ENCODE data around the gene LIPT2.
A peak's percentile ranks its signal among the peaks of the same experiment; 100 is the strongest.

The LIPT2 gene

DNA sequence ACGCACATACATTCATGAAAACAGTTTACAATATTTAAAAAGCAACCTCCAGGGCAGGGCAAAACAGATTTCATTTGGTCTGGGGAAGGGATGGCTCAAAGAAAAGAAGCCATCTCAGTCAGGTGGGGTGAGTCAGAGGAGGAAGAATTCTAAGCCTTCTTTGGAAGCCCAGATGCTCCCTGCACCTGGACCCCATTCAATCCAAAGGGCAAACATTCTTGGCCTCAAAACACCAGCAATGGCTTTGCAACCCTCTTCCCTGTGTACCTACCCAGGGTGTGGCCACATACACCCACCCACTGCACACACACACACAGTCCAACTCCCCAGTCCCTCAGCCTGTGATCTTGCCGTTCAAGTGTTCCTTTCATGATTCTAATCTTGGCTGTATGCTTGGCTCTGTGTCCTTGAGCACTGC, 28.2 kb downstream of the LIPT2 start:
- DNase-seq (ENCODE audit: low spot score) = no peak

DNA sequence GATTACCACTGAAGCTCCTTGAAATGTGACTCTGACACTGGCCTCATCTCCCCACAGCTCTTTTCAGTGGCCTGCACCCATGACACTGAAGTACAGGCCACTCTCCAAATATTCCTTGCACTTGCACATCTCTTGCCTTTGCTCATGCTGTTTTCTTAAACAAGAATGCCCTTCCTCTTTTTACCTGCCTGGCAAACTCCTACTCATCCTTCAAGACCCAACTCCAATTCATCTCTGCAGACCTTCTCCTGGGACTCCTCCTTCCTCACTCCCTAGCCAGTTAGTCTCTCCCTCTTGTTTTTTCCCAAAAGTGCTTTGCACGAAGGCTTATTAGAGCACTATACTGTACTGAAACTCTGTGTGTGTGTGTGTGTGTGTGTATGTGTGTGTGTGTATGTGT, 28.8 kb downstream of the LIPT2 start:
- peak; percentile 17 for DNase-seq (ENCODE audit: low spot score)

DNA sequence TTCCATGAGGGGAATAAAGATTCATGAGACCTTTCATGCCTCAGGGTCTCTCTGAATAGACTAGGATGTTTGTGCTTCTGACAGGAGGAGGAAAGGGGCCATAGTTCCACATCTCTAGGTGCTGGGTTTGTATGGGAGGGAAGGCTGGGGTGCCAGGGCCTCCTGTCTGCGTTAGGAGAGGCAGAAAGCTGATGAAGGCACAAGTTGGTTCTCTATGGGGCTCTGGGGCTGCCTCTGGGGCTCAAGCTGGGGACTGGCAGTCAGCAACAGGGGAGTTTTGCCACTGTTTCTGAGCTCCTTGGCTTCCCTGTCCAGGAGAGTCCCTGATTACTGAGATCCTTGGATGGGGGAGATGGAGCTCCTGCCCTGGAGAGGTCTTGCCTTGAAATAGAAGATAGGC, 30.3 kb downstream of the LIPT2 start:
- DNase-seq (ENCODE audit: low spot score) = peak; percentile 34

DNA sequence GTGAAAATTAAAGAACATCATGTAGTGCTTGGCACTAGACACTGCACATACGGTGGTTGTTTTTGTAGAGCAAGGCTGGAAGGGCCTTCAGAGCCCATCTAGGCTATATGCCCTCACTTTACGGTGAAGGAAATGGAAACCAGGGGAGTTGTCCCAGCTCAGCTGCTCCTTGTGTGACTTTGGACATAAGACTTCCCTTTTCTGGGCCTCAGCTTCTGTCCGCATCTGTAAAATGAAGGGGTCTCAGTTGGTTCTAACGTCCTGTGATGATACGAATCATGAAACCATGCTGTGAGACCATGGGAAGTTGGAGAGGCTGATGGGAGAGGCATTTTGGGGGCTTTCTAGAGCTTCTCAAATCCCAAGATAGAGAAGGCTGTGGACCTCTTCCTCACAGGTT, 30.9 kb downstream of the LIPT2 start:
- no peak for DNase-seq (ENCODE audit: low spot score)

DNA sequence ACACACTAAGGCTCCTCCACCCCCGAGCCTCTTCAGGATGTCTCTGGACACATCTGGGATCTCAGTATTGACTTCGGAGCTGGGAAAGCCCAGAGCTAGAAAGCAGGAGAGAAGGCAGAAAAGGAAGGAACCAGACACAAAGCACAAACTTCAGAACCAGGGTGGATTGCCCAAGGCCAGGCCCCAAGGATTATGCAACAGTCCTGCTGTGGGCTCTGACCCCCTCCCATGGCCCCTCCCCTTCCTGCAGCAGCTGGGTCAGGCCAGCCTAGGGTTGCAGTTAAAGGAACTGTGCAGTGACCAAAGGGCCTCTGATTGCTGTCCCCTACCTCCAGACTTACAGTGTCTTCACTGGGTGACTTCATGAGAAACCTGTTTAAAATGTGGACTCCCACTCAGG, 31.5 kb downstream of the LIPT2 start:
- DNase-seq (ENCODE audit: low spot score) = no peak

DNA sequence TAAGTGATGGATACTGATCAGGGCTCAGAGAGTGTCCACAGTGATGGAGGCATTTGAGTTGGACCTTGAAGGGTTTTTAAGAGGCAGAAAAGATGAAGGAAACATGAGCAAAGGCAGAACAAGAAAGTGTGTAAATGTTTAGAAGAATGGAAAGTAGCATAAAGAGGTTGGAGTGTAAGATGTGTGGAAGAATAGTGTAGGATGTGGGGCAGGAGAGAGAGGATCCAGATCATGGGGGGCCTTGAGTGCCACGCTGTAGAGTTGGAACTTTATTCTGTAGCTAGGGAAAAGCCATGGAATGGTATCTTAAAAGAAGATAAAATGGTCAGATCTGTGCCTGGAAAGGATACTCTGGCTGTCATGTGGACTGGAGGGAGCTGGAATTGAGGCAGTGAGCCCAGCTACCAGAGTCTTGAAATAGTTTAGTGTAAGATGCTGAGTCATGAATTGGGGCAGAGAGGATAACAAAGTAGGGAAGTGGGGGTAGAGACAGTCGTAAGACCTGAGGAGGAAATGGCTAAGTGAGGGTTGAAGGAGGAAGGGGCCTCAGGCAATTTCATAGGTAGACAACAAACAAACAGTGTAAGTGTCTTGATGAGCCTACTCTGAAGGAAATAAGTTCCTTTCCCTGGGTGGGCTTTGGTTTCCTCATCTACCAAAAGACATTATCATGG, 32.9 kb downstream of the LIPT2 start:
- DNase-seq (ENCODE audit: low spot score) = no peak

DNA sequence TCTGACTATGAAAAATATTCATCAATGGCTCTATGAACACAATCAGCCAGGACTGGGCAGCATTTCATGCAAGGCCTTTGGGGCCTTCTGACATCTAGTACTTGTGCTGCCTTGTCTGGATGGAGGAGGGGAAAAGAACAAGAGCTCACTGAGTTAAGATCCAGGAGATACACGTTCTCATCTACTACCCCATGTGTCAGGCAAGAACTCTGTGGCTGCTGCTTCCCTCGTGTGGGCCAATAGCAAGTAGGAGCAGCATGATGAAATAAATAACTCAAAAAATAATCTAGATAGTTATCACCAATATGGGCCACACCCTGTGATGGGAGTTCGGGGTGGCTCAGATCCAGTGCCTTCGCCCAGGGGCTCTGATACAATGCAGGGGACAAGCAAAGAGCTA, 33.5 kb downstream of the LIPT2 start:
- no peak for DNase-seq (ENCODE audit: low spot score)

DNA sequence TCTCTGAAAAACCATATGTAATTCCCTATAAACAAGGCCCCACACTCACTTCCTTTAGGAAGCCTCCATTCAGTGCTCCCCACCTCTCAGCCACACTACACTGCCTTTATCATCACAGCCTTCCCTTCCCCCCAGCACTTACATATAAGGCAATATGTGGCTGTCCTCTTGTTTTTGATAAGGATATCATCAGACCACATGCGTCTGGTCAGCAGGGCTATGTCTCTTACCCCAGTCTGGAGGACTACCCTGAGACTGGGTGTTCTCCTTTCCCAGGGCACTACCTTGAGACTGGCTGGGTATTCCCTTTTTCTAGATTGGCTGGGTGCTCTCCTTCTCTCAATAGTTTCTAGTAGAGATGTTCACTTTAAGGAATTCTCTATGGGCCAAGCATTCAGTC, 33.9 kb downstream of the LIPT2 start:
- DNase-seq (ENCODE audit: low spot score) = no peak

DNA sequence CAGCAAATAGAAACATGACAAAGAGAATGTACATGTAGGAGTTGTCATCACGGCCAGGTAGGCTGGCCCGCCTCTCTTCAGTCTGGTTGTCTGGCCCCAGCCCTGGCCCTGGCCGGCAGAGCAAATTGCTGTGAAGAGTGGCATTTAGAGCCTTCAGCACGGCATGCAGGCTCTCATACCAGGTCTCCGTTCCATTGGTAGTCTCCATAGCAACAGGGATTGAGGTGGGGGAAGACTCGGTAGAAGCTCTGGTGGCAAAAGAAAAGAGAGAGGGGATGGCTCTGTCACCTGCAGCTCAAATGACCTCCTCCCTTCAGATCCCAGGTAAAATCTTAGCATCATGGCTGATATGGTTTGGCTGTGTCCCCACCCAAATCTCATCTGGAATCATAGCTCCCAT, 36.2 kb downstream of the LIPT2 start:
- no peak for DNase-seq (ENCODE audit: low spot score)

DNA sequence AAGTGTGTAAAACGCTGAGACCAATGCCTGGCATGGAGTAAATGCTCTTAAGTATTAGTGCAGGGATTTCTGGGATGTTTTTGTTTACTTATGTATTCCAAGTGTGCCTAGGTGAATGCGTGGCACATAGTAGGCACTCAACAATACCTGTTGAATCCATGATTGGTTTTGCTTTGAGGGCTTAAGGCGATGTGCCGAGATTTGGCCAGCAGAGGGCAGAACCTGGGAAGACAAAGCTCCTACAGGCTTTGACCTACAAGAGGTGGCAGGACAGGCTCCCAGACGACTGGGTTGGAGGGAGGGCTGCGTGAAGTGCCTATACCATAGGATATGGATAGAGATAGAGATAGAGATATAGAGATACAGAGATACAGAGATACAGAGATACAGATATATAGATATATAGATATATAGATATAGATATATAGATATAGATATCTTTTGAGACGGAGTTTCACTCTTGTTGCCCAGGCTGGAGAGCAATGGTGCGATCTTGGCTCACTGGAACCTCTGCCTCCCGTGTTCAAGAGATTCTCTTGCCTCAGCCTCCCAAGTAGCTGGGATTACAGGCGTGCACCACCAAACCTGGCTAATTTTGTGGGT, 40.0 kb downstream of the LIPT2 start:
- DNase-seq (ENCODE audit: low spot score) = no peak

DNA sequence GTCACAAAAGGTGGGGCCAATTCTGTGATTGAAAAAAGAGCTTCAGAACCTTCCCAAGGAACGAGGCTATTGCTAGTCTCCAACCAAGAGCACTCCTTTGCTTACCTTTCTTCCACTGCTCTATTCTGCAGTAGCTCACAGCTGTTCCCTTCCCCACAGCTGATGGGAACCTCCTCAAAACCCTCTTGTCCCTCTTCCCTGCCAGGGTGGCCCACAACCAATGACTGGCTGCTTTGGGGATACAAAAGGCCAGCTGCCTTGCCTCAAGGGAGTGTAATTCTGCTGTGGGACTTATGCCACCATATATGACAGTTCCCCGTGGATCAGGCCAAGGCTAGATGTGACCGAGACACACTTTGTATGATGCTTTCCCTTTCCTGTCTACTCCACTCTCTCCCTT, 41.2 kb downstream of the LIPT2 start:
- no peak for DNase-seq (ENCODE audit: low spot score)

DNA sequence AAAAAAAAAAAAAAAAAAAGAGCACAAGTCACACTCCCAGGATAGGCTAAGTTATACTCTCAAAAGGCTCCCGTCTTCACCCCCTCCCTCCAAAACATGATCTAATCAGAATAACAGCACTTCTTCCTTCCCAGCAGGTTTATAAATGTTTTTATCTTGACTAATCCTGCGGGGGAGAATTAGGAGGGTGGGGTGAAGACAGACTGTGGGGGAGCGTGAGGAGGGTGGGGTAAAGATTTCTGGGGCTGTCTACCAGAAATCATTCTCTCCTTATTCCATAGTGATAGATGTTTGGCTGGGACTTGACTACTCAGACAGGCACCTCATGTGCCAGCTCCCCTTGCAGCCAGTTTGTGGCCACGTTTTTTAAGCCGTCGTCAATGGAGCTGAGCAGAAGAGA, 43.2 kb downstream of the LIPT2 start:
- DNase-seq (ENCODE audit: low spot score) = no peak

DNA sequence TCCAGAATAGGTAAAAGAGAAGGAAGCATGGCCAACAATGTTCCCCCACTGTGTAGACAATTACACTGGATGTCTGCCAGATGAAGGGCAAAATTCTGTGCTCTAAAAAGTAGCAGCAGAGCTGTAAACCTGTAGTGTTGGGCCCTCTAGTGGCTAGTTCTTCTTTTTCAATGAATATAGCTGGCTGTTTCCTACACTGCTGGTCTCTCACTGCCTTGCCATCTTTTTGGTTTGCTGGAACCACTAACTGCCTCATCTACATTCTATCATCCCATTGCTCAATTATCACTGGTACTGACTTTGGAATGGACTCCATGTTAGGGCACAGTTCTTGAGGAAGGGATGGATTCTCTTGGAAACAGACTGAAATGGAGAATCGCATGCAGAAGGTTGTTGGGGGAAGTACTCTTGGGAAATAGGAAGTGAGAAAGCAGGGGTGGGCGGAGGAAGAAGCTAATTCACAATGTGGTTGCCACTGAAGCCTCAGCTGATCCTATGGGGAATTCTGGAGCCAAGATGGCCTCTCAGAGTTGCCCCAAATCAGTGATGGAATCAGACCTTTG, 44.1 kb downstream of the LIPT2 start:
- no peak for DNase-seq (ENCODE audit: low spot score)

DNA sequence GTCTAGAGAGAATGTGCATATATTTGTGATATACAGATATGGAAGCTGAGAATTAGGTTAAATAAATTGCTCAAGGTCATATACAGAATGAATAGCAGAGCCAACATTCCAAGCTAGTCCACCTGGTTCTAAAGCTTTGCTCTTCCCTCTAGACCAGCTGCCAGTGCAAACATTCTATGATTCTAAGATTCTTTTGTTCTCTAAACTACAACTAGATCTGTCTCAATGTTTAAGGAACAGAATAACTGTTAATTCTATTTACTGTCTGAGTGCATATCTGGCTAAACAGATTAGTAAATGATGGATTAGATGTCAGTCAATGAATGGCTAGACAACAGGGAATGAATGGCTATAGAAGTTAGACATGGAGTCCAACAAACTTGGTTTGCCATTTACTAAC, 45.8 kb downstream of the LIPT2 start:
- DNase-seq (ENCODE audit: low spot score) = no peak

DNA sequence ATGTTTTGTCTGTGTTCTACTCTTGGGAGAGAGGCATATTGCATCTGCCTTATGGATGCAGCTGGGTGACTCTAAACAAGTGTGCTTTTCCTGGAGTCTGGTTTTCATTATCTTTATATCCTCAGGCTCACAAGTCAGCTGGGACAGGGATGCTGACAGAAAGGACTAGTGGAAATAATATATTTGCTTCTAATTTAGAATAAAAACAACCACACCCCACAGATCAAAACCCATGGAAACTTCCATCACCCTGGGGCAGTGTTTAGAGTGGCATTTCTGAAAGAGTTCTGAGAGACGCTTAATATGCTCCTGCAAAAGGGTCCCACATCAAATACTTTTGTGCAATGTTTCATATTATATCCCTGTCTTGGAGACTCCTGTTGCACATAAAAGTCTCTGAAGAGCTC, 47.0 kb downstream of the LIPT2 start:
- DNase-seq (ENCODE audit: low spot score) = no peak

DNA sequence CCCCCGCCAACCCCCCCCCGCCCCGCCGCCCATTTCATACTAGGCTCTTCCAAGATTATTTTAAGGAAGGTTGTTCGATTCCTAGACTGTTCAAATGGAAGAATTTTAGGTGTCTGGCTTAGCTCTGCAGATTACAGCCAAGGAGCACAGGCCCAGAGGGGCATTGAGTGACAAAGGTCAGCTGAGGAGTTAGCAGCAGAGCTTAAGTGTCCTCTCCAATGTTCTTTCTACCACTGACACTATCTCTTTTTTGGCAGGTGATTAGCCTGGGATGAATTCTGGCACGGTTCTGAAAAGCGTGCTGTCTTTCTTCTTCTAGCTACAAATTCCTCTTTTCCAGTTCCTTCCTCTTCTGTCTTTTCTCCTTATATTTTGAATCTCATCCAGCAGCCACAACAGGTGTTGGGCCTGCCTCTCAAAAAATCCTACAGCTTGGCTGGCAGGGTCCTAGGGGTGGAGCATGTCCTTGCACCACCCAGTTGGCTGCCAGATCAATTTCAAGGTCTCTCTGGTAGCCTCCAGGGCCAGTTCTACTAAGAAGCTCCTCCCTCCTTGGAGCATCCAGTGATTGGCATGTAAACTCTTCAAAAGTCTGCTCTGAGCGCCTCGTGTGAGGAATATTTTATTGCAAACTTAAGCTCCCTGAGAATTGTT, 49.2 kb downstream of the LIPT2 start:
- DNase-seq (ENCODE audit: low spot score) = no peak

DNA sequence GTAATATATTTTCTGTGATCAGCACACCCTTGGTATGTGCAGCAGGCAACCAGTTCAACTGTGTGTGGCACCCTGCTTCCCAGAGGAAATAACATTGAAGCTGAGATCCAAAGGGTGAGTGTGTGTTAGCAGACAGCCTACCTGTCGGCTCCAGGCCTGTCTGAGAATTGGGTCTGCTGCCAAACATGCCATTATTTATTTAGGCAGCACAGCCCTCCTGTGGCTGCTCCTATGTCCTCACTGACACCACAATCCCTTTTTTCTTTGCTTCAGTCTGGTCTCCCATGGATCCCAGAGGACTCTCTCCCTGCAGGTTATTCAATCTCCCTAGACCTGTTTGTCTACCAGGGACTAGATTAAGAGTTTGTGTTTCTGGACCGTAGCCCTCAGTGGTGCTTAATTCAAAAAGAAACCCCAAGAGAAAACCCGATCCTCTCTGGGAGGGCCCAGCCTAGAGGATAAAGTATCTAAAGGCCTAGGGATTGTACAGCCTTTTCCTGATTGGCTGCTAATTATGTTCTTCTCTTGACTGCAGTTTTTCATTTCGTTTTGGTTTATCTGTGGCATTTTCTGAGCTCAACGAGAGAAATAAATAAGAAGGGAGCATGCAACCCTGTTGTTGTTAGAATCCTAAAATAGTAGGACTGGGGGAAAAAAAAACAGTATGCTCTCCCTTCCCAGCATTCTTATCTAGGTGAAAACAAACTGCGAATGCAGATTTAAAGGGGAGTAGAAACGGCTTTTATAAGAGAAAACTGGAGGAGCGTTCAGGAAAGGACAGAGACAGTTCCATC, 50.3 kb downstream of the LIPT2 start:
- no peak for DNase-seq (ENCODE audit: low spot score)

DNA sequence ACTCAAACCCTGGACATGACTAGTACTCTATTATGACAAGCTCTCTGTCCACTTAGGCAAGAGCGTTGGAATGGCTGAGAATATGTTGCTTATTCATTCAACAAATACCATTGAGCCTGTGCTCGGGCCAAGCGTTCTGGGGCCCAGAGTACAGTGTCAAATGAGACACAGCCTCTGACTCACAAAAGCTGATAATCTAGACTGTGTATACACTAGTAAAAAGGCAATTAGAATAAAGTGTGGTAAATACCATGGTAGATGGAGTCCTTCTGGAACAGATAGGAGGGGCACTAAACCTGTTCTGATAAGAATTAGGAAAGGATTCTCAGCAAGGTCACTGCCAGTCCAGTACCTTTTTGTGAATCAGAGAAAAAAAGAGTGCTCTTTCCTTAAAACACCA, 50.9 kb downstream of the LIPT2 start:
- DNase-seq (ENCODE audit: low spot score) = no peak
